Measurements from ENCODE around the gene DDIT3.

Gene DDIT3

DNA sequence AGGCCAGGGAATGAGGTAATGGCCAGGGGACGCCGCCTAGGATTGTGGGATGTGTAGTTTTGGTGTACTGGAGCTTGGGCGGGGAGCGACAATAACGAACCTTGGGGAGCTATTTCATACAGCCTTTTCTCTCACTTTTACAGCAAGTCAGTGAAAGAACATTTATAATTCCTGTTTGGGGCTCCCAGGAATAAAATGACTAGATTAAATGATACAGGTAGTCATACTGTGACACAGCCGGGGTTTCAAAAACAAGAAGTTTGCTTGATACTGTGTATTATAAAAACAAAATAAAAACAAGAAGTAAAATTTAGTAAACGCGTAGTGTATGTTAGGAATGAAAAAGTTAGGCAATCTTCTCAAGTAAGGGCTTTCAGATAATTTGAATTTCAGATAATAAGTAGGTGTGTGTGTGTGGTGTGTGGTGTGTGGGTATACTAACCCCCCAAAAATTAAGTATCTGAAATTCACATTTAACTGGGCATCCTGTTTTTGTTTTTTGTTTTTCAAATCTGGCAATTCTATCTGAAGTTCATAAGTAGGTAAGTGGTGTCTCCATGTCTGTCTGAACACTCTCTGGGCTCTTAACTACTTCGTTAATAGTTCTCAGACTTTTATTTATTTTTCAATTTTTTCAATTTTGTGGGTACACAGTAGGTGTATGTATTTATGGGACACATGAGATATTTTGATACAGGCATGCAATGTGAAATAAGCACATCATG lies 27.1 kb upstream of the DDIT3 start:
- DNase-seq (ENCODE audit: low read depth): no peak

DNA sequence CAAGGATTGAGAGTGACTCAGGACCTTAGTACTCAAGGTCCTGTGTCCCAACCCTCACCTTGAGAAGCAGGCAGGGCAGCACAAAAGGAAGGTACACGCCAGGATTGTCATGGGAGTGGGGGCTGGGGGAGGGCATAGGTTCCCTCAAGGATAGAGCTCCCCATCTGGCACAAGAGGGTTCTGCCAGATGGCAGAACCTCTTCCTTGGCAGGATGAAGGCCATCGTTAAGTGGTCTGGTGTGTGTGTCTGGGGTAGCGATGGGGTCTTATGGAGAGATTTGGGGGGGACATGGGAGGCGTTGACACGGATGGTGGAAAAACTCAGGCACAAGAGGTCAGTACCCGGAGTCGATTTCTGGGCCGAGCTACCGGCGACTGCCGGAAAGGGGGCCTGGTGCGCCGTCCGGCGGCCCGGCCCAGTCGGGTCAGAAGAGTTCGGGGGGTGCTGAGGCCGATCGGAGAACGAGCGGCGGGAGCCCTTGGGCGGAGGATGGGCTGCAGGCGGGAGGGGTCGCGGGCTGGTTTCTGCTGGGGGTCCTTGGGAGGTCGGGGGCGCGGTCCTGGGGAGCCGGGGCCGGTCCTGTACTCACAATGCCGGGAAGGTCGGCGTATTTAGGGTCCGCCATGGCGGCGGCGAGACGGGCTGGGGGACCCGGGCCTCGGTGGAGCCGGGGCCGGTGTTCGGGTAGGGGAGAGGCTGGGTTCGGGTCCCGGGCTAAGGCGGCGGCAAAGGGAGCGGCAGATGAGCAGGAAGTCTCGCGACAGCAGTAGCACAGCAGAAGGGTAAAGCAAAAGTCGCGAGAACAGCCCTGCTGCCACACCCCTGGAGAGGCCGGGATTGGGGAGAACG lies 26.3 kb upstream of the DDIT3 start, which contains the start of gene DCTN2:
Gene DCTN2, minus strand, starts transcription at position 755 of the 850 bp plus-strand sequence. Its CDS starts 129 bp downstream, at position 626.
- peak; percentile 79 for DNase-seq (ENCODE audit: low read depth)

DNA sequence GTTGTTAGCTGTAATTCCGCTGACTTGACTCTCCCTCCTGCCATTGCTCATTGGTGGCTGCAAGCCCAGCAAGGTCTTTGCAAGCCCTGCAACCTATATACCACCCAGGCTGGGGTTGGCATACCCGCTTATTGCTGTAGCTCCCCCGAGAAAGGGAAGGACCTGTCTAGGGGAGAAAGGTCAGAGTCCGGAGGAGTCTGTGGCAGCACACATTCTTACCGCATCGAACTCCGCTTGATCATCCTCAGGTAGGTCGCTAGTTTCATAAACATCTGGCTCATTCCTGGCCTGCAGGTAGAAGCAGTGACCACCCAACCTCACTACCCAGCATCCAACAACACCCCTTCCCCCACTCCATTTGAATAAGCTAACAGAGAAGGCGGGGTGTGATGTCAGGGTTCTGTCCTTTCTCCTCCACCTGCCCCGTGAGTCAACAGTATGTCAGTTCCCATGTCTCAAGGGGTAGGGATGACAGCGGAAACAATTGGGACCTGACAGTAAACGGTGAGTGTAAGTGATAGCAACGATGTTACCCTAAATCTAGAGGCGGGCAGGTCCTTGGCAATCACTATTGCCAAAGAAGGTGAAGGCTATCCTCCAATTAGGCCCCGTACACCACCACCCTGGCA lies 25.6 kb upstream of the DDIT3 start:
- DNase-seq (ENCODE audit: low read depth): no peak

DNA sequence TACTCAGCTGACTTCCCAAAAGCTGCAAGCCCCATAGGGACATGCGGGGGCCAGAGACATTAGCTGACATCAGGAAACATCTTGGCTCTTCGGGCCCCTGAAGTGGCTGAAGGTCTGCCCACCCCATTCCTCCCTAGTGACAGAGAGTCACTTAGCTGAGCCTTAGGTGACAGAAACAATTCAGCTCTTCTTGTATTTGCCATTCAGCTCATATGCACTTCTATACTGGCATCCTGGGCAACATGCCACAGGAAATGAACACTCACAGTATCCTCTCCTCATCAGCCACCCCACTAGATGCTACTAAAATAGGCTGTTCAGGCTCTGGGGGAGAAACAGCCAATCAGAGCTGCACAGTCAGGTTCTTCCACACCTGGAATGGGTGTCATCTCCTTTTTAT lies 23.3 kb upstream of the DDIT3 start:
- DNase-seq (ENCODE audit: low read depth): no peak

DNA sequence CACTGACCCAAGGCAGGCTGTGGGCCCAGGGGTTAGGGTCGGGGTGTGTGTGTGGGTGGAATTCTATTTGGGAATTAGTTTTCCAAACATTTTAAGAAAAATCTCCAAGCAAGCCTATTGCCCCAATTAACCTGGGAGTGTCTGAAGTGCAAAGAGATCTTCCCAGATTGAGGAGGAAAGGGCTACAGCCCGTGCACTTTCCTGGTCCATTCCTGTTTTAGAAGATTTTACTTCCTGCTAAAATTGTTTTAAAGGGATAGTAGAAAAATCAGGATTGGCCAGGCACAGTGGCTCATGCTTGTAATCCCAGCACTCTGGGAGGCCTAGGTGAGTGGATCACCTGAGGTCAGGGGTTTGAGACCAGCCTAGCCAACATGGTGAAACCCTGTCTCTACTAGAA lies 21.4 kb upstream of the DDIT3 start:
- no peak for DNase-seq (ENCODE audit: low read depth)

DNA sequence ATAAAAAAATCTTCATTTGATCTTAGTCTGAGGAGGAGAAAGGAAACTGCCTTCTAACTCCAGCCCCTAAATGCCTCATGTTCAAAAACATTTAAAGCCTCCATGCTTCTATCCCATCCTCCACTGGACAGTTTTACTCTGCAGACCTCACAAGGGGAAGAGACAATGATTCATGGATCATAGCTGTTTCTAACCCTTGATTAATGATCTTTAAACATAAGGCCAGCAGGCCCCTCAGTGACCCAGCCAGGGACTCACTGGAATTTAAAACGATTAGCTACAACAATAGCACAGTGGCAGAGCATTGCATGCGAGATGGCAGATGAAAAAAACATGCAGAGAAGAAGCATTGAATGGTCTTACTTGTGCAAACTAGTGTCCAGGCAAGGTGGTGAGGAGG lies 20.7 kb upstream of the DDIT3 start:
- no peak for DNase-seq (ENCODE audit: low read depth)

DNA sequence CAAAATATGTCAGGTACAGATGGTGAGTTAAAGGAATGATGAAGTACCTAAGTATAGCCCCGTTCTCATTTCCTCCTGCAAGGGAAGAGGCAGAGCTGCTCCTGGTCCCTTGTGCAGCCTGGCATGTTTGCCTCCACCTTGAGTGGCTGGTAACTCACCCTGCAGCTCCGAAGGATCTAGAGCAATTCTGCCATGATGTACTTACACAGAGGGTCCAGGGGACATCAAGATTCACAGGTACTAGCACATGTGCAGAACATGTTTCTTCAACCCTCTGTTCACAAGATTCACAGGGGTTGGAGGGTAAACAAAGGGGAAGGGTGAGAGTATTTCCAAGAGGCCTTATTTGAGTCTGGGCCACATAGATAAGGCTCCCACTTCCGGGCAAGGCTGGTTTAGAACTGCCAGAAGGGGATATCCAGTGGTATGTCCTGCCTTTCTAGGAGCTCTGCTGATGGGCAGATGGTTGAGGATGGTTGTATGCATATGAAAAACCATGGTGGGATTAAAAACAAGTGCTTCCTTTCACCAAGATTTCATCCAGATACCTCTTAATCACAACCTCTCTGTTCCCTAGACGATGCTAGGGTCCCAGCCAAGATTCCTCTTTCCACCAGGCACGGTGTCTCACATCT lies 18.9 kb upstream of the DDIT3 start:
- DNase-seq (ENCODE audit: low read depth): no peak

DNA sequence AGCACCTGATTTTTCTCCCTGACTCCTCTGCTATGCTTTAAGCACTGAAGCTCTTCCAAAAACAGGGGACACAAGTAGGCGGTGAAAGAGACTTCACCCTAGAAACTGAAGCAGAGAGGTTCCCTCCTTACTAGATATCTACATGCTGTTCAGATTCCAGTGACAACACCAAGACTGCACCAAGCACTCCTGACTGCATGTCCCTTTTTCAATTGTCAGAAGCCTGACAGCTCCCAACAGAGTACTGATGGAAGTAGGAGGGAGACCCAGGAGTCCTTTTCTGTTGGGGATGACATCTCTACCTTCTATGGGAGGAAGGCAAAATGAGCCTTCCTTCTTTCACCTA lies 16.3 kb upstream of the DDIT3 start:
- no peak for DNase-seq (ENCODE audit: low read depth)

DNA sequence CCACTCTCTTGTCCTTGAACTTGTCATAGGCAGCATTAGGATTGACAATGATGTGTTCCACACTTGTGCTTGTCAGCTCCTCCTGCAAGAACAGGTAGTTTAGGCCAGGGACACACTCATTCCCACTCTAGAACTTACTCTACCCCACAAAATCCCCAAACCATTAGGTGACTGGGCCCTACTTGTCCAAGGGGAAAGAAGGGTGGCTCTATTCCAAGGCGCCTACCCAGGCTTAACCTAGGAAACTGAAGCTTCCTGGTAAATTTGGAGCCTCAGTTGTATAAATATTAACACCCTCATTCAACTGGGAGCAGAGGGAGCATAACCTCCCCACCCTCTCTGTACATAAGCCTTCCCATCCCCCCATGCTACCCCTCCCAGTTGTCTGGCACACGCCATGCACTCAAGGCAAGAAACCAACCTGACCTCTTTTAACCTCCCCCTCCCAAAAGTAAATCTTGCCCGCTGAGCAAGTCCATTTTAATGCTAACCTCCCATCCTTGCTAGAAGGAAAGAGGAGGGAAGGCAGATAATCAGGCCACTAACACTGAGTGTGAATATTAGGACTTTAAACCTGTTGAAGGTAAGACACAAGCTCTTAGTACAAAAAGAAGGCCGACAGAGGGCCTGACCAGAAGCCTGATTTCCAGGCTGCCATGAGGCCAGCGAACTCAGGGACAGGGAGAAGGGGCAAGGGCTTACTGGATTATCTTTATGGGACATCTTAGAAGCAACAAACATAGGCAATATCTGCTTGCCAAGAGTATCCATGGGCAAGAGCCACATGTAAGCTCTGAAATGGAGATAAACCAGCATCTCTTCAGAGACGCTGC lies 15.7 kb upstream of the DDIT3 start:
- no peak for DNase-seq (ENCODE audit: low read depth)

DNA sequence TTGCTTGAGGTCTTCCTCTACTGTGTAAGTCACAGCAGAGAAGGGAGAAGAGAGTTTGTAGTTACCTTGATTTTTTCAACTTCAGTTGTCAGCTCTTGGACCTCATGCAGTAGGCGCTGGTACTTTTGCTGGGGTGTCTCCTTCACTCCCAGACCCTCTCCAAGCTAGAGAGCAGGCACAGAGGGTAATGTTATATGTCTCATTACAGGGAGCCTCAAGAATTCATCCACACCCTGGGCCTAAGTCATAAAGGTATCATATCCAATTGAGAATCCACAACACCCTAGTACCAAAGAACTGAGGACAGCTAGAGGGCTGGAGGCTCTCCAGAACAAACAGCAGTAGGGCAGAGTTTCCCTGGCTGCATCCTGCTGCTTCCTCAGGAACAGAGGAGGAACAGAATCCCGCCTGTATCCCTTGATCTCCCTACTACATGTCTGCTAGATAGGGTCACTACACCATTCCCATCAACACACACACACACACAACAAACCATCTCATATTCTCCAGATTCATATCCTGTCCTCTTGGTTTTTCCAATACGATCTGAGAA lies 14.8 kb upstream of the DDIT3 start:
- DNase-seq (ENCODE audit: low read depth): no peak

DNA sequence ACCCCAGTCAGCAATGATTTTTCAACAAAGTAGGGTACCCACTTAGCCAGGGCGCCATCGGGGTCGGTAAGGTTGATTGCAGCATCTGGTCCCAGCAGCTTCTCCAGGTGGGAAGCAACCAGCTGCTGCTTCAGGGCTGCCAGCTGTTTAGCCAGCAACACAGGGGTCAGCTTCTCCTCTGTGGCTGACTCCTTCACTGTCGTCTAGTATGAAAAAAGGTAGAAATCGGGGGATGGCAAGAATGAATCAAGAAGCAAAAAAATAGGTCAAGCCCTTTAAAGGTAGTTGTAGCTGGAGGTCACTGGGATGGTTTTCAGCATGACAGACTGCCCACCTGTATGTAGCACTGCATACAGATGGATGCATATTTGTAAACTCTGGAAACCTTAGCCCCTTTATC lies 13.9 kb upstream of the DDIT3 start:
- DNase-seq (ENCODE audit: low read depth): no peak

DNA sequence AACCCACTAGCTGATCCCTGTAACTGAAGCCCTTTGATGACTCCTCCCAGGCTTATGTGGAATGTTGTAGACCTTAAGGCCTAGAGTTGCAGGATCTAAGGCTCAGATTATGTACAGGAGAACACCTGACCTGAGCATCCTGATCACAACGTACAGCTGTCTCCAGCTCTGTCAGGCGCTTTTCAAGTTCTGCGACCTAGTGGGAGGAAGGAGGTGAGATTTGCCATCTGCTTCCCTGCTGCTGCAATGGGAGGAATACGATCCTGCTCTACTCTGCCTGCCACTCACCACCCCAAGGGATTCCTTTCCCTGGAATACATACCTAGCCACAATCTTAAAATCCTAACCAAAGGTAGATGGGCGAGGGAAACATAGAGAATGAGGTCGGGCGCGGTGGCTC lies 12.8 kb upstream of the DDIT3 start:
- no peak for DNase-seq (ENCODE audit: low read depth)

DNA sequence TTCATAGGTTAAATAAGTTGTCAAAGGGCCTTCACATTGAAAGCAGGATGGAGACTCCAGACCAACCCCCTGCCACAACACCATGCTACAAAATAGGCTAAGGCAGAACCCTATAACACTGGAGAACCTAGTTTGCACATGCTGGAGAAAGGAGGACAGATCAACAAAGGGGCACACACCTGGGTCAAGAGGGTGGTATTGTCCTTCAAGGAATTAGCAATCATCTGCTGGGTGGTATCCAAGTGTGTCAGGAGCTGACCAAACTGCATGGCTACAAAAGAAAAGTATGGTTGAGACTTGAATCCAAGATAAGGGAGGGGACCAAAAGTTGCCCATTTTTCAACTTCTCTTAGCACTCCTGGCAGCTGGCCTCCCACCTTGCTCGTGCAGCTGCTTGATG lies 11.5 kb upstream of the DDIT3 start:
- DNase-seq (ENCODE audit: low read depth): no peak

DNA sequence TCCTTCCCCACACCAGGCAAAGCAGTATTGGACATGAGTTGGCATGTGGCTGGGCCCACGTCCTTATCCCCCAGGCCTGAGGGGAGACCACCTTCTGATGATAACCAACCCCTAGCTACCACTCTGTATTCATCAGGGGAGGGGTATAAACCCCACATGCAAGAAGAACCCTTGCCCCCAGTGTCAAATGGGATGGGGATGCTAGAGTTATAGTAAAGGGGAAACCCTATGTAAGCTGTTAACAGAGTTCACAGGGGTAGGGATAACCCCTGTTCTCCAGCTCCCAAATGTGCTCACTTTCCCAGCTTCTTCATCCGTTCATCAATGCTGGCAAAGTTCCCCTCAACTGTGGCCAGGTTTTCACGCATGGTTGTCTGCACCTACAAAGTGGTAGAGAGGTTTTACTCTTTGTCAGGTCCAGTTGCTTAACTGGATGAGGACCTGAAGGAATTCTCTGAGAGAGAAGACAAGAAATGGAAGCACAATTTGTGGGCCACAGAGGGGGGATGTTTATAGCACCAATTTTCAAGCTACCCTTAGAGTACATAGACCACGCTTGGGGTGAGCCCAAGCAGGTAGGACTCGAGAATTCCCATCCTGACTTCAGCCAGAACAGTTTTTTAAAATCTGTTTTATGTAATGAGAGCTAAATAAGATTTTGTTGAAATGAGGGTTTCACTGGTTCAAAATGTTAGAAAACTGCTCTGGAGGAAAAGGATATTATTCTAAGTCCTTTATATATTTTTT lies 10.3 kb upstream of the DDIT3 start:
- no peak for DNase-seq (ENCODE audit: low read depth)

DNA sequence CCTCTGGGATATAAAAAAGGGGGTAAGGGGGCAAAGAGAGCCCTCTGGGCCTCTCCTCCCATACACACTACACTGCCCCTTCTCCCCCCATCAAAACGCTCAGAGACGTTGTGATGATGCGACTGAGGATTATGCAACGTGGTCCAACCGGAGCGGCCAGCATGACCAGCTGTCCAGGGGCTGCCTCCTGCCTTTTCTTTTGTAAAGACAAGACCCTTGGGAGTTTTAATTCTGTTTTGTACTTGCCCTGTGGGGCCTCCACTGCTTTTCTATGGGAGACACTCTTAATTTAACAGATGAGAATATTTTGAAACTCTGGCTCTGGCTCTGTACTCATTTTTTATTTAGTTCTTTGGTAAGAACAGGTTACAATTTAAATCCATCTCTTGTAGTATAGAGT lies 9.5 kb upstream of the DDIT3 start:
- no peak for DNase-seq (ENCODE audit: low read depth)

DNA sequence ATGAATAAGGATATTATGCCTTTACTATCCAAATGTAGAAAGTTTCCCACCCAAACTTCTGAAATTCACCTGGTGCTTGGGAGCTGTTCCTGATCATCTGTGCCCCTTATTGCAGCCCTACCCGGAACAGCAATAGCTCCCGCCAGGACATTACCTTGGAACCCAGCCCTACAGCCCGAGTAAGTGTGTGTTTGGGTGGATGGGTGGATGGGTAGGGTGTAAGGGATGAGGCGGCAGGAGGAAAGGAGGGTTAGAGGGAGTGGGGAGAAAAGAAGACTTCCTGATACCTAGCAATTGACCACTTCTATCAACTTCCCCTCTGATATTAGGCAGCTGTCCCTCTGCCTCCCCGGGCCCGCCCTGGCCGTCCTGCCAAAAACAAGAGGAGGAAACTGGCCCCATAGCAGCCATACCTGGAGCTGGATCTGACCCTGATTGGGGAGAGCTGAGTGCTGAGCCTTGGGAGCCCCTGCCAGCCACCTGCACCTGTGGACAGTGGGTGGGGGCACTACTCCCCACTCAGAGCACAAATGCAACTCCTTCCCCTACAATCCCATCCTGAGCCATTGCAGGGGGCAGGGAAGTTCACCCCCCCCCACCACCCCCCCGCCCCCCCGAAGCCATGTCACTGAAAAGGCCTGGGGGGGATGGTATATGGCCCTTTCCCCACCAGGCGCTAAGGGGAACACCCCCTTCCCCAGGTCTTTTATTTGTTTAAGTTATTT lies 8.7 kb upstream of the DDIT3 start:
- no peak for DNase-seq (ENCODE audit: low read depth)

DNA sequence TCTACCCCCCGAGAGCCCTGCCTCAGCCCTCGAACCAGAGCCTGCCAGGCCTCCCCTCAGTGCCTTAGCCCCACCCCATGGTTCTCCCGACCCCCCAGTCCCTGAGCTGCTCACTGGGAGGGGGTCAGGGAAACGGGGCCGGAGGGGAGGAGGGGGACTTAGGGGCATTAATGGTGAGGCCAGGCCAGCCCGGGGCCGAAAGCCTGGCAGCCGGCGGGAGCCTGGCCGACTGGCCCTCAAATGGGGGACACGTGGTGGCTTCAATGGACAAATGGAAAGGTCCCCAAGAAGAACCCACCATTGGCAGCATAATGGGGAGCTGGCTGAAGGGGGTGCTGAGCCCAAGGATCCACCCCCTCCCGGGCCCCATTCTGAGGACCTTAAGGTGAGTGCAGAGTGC lies 7.9 kb upstream of the DDIT3 start:
- DNase-seq (ENCODE audit: low read depth): no peak

DNA sequence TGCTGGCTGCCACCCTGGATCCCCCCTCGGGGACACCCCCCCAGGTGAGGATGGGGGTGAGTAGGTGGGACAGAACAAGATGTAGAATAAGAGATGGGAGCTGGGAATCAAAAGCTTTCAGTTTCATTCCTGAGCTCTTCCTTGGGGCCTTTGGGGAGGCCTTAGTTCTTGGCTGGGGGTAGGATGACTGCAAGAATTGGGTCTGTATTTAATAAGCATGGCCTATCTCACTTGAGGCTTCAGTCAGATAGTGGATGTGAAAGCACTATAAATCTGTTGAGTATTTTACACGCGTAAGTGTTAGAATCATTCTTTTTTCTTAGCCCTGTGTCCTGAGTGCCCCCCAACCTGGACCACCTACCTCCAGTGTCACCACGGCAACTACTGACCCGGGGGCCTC lies 6.9 kb upstream of the DDIT3 start:
- DNase-seq (ENCODE audit: low read depth): no peak

DNA sequence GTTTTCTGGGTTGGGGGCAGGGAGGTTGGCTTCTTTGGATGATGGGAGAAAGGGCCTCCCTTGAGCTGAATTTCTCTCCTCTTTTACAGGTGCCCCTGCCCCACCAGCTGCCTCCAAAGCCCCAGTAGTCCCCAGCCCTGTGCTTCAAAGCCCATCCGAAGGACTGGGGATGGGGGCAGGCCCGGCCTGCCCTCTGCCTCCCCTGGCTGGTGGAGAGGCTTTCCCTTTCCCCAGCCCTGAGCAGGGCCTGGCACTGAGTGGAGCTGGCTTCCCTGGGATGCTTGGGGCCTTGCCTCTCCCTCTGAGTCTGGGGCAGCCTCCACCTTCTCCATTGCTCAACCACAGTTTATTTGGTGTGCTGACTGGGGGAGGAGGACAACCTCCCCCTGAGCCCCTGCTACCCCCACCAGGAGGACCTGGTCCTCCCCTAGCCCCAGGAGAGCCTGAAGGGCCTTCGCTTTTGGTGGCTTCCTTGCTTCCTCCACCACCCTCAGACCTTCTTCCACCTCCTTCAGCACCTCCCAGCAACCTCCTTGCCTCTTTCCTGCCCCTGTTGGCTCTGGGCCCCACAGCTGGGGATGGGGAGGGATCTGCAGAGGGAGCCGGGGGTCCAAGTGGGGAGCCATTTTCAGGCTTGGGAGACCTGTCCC lies 6.3 kb upstream of the DDIT3 start:
- no peak for DNase-seq (ENCODE audit: low read depth)

Measured in activated T-cell treated with anti-CD3 and anti-CD28 coated beads for 1 hour (primary cell).